Limb (tissue), 2 donors: ENCODE data around the gene SCGB1C2.

Experiments used
- DNase-seq, 2 donors: peaks; one replicate each; pipeline ENCODE4 v3.0.0-alpha.2; 2016; ENCODE audit errors: extremely low spot score in 2 of 2

SCGB1C2 gene

DNA sequence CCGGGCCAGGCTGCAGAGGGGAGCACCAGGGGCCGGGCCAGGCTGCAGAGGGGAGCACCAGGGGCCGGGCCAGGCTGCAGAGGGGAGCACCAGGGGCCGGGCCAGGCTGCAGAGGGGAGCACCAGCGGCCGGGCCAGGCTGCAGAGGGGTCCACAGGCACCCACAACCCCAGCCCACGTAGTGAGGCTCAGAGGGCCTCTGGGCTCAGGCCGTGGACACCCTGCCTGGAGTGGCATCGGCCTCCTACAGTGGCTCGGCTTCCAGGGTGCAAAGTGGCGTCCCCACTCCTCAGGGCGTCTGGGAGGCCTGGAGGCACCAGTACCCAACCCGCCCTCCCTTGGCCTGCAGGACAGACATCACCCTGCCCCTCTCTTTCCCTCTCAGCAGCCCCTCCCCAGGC, 34.5 kb downstream of the SCGB1C2 start:
- DNase-seq, result no peak

- DNase-seq, result no peak
Observed at GRCh38 chr17:172401-172800, 35.0 kb downstream of the SCGB1C2 start.

- DNase-seq, result no peak
Observed at GRCh38 chr17:173166-173911, 36.0 kb downstream of the SCGB1C2 start.

DNA sequence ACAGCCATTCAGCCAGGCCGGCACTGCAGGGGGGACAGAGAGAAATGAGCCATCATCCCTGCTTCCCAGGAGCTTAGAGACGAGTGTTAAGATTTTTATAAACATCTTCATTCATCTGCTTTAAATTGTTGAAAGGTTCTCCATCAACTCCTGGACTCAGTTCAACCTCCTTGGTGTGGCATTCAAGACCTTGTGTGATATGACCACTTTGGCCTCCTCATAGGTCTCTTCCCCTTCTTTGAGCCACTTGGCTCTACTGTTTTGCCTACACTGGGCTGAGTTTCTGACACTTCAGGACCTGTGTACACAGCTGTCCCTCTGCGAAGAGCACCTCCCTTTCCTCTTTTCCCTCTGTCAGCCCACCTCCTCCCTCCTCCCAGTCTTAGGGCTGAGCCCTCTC, 39.8 kb downstream of the SCGB1C2 start:
- no peak for DNase-seq

DNA sequence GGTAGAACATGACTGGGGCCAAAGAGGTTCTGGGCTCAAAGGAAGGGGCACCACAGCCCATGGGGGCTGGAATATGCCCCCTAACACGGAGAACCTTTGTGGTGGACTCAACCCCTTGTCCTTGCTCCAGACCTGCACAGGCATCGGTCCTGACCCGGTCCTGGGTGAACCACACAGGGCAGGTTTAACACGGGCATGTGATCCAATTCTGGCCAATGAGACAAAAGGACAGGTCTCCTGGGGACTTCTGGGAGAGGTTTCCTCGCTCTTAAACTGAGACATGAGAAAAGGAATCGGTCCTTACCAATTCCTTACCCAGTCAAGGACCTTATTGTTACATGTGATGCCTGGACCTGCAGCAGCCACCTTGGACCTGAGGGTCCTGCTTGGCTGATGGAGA, 40.4 kb downstream of the SCGB1C2 start:
- DNase-seq, result no peak

- no peak for DNase-seq
Observed at GRCh38 chr17:178292-179065, 41.1 kb downstream of the SCGB1C2 start.

DNA sequence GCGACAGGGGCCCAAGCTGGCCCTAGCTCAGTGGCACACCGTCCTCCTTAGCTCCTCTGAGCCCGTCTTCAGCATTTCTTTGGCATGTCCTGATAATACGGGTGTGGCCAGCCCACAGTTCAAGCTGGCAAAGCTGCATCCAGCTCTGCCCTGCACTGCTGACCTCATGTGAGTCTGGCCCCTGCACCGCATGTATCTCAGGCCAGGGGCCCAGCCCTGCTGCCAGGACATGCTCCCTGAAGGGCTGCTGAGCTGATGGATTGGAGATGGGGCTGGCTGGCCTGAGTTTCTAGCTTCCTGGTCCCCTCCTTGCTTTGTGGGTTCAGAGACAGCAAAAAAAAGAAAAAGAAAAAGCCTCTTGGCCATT, 41.7 kb downstream of the SCGB1C2 start:
- DNase-seq, result no peak

- no peak for DNase-seq
Observed at GRCh38 chr17:179781-180380, 42.5 kb downstream of the SCGB1C2 start.

DNA sequence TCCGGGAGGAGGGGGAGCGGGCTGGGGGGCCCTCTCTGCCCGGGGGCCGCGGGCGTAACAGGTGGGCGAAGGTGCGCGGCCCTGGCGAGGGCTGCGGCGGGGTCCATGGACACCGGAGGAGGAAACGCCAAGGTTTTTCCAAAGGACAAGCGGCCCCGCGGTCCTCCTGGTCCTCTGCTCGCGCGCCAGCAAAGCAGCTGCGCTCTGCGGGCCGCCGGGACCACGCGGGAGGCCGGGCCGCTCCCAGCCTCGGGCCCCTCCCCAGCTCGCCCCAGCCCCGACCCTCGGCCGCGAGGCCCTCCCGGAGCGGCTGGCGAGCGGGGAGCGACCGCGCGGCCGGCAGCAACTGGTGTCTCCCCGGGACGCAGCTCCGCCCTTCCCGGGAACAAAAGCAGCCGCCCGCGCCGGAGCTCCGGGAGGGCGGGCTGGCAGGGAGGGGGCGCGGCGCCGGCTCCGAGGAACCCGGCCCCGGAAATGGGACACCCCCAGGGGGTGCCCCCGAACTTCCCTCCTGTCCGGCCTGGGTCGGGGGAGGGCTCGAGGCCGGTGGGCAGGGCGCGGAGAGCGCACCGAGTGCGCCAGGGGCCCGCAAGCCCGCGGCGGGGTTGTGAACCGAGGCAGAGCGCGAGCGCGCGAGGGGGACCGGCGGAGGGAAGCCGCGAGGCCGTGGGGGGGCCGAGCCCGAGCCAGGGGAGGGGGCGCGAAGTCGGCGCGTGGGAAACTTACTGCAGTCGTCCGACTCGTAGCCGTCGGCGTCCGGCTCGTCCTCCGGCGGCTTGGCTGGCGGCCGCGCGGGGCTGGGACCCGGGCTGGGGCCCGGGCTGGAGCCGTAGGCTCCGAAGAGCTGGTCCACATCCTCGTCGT, 43.2 kb downstream of the SCGB1C2 start:
- peak in 1 of 2 donors; percentile 56 for DNase-seq

- DNase-seq, result peak in 1 of 2 donors; percentile 63
Observed at GRCh38 chr17:181245-182049, 44.1 kb downstream of the SCGB1C2 start, which contains the start of gene DOC2B. Gene DOC2B (minus strand): TSS chr17:181650. CDS start chr17:181479, 171 bp downstream.

- no peak for DNase-seq
Observed at GRCh38 chr17:182050-182751, 44.8 kb downstream of the SCGB1C2 start.

- DNase-seq, result no peak
Observed at GRCh38 chr17:183021-183420, 45.7 kb downstream of the SCGB1C2 start.

GRCh38 chr17:185445-186138, 48.2 kb downstream of the SCGB1C2 start:
- no peak for DNase-seq

- DNase-seq, result no peak
Observed at GRCh38 chr17:187130-187529, 49.8 kb downstream of the SCGB1C2 start.
